AG20443 (cell line): Measurements from ENCODE around the gene EIF3F.

Source experiments
- DNase-seq: peaks from one replicate; pipeline ENCODE4 v3.0.0; 2012; ENCODE audit warnings: low spot score, mixed read lengths

The EIF3F gene

DNA sequence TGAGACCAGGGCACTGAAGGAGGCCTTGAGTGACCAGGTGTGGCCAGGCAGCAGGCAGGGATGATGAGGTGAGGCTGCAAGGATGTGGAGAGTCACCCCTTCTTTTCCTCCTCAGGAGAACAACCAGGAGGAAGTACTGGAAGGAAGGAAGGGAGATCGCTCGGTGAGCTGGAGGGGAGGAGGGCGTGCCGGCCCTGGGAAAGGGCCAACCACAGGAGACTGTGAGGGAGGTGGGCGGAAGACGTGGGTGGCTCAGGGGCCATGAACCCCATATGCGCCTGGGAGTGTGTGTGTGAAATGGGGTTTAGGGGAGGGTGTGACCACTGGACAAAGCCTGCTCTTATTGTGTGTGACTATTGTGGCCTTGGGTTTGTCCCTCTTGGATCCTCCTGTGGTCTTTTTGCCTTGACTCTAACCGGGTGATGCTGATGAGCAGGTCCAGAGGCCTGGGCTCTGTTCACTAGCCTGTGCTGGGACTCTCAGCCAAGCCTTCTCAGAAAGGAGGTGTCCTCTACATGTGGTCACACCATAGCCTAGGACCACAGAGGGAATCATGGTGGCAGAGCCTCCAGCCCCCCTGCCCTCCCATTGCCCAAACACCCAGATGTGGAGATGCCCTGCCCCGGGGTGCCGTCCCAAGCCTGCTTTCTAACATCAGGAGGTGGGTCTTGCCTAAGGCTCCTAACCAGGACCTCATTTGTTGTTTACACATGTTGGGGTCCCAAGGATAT lies 52.6 kb downstream of the EIF3F start:
- no peak for DNase-seq

GRCh38 chr11:8040261-8040920 lies 53.3 kb downstream of the EIF3F start:
- no peak for DNase-seq

GRCh38 chr11:8040921-8041285 lies 53.8 kb downstream of the EIF3F start:
- DNase-seq: no peak

DNA sequence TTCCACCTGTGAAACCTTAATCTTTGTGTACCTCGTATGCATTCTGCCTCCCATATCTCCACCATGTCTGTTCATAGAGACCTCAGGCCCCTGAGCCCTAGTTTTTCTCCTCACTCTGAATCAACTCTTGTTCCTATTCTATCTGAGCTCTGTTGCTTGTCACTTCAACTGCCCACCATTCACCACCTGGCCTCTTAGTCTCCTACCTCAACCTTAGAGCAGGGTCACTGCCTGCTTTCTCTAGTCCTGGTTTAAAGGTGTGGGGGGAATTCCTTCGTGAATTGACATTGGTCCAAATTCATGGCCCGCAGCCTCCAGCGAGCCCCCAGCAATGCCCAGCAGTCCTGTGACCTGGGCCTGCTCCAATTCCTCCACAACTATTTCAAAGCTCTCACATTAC lies 54.4 kb downstream of the EIF3F start:
- DNase-seq: no peak

- DNase-seq: no peak
Measured at GRCh38 chr11:8043756-8044155, 56.6 kb downstream of the EIF3F start.

DNA sequence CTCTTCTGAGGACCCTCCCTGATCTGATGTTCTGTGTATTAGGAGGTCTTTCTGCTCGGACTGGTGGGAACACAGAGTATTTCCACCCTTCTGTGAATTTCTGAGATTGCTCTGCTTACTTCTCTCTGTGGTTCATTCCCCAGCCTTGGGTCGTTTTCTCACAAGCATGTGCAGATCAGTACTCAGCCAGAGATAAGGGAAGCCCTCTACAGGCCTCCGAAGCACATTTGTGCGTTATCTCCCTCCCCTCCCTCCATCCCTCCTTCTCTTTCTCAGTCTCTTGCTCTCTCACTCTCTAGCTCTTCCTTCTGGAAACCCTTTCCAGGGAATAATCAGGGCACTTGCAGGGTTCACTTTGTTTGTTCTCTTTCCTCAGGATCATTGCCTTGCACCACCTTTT lies 58.7 kb downstream of the EIF3F start:
- no peak for DNase-seq

DNA sequence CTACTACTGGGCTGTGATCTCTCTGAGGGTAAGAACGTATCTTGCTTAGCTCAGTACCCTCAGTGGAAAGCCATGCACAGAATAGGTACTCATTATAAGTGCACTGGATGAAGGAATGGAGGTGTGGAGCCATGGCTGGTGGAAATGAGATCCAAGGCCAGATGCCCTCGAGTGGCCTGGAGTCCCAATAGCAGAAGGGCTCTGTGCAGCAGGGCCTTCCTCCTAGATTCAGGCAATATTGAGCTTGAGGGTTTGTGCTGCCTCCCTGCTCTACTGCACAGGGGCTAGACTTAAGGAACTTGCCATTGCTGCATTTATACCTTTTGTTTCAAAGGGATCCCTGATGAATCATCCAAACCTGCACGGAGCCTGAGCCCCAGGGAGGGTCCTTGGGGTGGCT lies 60.2 kb downstream of the EIF3F start:
- DNase-seq: no peak

DNA sequence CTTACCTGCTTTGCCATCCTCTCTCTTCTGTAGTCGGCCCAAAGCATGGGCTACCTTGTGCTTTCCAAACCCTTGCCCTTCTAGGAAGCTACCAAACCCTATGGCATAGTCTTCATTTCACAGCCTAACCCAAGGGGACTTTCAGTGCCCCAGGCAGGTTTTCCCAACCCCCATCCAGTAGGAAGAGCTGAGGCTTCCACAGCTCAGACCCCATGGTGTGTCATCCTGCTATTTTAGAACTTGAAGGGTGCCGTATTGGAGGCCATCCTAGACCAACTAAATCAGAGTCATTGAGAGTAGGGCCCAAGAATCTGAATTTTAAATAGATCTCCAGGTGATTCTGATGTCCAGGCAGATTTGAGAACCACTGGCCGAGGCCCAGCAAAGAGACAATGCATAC lies 61.9 kb downstream of the EIF3F start:
- no peak for DNase-seq
